Thyroid gland (tissue), 4 donors: ENCODE measurements around the gene OR4C3.

ENCODE experiments used
- CTCF ChIP-seq, 6 experiments: fragments of 200-600 bp in 3 of 6; fragments of 450-650 bp in 3 of 6; sonication (generic) in 3 of 6; IDR thresholded peaks; one replicate each; pipeline ENCODE4 v1.5.1; 2016 to 2019; ENCODE audit warnings: antibody characterized with exemption in 6 of 6, mild to moderate bottlenecking in 2 of 6, inconsistent platforms in 1 of 6, moderate library complexity in 1 of 6
- POLR2A ChIP-seq, 2 donors: fragments of 450-650 bp; IDR thresholded peaks; one replicate each; pipeline ENCODE4 v1.6.1; 2017; ENCODE audit warnings: antibody characterized with exemption in 2 of 2, mild to moderate bottlenecking in 2 of 2, moderate library complexity in 1 of 2

GRCh38 chr11:48366365-48366764, 41.6 kb downstream of the OR4C3 start, which contains the start of gene OR4C5:
- TF ChIP-seq CTCF (IDR thresholded peaks at IDR 0.05): no peak
- TF ChIP-seq POLR2A (IDR thresholded peaks at IDR 0.05): no peak
